Stimulated activated CD8-positive, alpha-beta memory T cell treated with anti-CD3 and anti-CD28 coated beads, Interleukin-12 subunit alpha, Interleukin-12 subunit beta, amount 100 ng/mL, for 24 hours (primary cell): ENCODE results near the gene ZNF212.

Source experiments
- DNase-seq: peaks from one replicate; pipeline ENCODE4 v3.0.0-alpha.2; 2020; ENCODE audit errors: extremely low read depth

Gene ZNF212

DNA sequence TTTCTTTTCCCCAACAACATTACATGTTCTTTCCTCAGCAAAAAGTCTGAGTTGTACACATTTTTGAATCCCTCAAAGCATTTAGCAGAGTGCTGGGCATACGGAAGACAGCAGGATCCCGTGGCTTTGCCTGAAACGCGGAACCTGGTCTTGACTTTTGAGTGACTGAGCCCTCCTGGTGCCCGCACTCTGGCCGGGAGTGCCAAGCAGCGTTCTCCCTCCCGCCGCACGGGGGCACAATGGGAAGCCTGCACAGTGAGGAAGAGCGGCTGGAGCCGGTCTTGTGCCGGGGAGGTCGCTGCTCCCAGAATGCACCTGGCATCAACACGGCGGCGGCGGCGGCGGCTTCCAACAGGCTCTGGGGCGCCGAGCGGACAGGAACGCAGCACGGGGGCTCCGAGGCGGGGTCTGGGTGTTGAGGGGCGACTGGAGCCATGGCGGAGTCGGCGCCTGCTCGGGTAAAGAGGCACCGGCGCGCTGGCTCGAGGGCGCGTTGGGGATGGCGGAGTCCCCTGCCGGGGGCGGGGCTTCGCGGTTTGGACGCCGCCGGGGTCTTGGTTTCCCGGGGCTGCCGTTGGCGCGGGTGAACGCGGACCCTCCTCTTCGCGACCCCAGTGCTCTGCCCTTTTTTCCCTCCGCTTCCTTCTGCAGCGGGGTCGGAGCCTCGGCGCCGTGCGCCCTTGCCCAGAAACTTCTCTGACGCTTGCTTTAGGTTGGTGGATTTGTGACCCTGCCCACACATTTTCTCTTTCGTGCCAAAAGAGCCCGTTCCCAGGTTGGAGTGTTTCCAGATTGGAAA is at the start of gene ZNF212:
Gene ZNF212 (plus strand): TSS at position 307 of the 799 bp plus-strand sequence. CDS start 128 bp downstream, at position 435.
- DNase-seq = peak; percentile 75

DNA sequence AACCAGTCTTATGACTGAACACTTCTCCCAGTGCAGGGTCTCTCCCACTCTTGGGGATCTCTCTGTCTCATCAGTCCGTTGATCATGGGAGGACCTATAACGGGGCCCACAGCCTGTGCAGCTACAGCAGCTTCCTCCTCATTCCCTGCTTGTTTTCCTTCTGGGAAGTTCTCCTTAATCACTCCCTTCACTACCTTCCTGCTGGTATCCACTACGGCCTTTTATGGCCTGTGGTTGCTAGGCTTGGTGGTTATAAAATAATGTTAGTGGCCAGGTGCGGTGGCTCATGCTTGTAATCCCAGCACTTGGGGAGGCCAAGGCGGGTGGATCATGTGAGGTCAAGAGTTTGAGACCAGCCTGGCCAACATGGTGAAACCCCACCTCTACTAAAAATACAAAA is 47.6 kb upstream of the ZNF212 start:
- no peak for DNase-seq

DNA sequence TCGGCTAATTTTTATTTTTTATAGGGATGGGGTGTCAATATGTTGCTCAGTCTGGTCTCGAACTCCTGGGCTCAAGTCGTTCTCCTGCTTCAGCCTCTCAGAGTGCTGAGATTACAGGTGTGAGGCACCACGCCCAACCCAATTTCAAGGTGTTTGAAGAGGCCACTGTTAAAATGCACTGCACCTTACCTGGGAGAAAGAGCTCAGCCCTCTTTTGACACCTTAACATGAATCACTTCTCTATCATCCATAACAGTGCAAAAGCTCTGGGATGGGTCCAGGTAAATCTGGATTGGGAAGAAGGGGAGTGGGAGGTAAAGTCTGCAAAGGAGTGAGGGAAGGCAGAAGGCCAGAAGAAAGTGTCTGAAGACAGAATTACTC is 44.7 kb upstream of the ZNF212 start:
- DNase-seq = no peak

DNA sequence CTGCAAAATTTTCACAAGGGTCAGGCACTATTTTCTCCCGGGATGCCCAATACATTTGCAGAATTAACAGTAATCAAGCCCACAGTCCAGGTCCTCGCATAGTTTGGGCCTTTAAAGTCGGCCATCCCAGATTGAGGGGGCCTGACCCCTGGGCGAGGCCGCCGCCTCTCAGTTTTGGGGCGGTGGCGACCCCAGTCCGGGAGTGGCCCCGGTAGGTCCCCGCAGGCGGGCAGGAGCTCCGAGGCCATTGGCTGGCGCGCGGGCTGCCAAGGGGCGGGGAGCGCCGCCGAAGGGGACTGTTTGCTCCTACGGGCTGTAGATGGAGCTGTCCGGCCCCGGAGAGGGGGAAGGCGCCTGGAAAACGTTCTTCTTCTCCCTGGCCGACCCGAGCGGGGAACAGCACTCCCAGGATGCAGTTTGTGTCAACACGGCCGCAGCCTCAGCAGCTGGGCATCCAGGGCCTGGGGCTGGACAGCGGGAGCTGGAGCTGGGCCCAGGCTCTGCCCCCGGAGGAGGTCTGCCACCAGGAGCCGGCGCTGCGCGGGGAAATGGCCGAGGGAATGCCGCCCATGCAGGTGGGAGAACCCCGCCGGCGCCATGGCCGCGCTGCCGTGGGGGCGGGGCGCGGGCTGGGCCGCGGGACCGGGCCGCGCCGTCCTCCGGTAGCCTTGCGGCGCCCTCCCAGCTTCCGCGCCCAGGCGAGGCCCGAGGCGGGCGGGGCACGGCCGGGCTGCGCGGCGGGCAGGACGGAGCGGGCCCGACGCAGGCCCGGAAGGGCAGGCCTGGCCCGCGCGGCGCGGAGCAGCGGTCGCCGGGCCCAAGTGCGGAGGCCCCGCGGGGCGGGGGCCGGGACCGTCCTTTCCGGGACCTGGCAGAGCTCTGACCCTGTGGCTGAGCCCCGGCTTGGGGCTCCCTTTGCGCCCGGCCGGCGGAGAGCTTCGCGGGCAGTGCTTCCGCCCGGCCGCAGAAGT is 44.0 kb upstream of the ZNF212 start, which contains the start of gene ZNF282:
Gene ZNF282 (plus strand): TSS at position 367 of the 971 bp plus-strand sequence. CDS start 44 bp downstream, at position 411.
- DNase-seq = peak; percentile 50

DNA sequence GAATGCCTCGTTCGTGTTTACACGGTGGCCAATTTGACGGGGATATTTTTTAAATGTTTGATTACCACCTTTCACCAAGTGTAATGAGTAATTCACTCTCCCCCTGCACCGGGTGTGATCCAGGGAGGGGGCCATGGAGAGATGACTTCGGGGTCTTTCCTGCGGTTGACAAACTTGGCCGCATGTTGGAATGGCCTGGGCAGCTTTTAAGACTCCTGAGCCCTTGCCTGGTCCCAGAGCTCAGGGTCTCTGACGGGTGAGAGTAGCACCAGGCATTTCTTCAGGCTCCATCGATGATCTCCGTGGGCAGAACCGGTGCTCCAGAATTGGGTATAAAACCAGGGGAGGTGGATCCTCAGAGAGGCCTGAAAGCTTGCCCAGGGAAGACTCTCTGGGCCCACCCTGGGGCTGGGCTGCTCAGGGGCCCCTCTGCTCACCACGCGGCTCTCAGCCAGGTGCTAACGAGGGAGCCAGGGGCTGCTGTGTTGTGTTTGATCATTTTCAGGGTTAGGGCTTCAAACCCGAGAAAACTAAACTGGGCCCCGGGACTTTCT is 43.2 kb upstream of the ZNF212 start:
- no peak for DNase-seq

DNA sequence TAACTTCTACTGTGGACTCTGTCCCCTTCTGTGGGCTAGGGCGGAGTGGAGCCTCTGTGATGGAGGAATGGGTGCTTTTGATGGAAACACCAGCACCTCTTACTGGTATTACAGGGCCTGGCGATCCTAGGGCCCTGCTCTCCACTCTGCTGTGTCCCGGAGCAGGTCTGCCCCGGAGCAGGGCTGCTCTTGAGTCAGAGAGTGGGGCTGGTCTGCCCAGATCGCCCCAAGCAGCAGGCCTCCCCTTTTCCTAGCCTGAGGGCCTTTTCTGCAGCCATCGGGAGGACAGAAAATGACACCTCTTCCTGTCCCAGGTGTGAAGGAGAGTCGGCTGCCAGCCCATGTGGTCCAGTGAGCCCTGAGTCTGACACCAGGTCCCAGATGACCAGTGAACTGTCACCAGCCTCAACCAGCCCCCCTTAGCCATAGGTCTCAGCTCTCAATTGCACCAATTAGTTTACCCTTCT is 42.7 kb upstream of the ZNF212 start:
- DNase-seq = no peak

DNA sequence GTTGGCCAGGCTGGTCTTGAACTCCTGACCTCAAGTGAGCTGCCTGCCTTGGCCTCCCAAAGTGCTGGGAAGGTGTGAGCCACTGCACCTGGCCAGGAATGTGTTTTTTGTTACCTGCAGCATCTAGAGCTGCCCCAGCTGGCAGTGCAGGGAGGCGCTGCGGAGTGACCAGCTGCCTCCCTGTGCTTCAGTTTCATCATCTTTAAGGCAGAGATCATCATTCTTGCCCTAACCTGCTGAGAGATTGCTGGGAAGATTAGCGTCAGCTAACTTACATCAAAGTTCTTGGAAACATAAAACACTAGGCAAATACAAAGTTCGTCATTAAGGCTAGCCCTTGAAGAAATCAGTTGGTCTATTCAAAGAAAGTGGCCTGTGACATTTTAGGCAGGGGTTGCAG is 41.8 kb upstream of the ZNF212 start:
- DNase-seq = no peak

DNA sequence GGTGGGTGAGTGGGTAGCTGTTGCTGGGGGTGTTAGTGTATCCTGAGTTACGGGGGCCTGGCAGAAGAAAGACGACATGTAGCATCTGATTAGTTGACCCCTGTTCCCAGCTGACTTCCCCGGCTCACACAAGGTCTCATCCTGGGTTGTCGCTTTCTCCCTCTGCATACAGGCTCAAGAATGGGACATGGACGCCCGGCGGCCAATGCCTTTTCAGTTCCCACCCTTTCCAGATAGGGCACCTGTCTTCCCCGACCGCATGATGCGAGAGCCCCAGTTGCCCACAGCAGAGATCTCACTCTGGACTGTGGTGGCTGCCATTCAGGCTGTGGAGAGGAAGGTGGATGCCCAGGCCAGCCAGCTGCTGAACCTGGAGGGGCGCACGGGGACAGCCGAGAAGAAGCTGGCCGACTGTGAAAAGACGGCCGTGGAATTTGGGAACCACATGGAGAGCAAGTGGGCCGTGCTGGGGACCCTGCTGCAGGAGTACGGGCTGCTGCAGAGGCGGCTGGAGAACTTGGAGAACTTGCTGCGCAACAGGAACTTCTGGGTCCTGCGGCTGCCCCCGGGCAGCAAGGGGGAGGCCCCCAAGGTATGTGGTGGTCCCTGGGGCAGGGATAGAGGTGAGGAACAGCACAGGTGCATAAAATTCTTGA is 41.2 kb upstream of the ZNF212 start:
- DNase-seq = no peak

DNA sequence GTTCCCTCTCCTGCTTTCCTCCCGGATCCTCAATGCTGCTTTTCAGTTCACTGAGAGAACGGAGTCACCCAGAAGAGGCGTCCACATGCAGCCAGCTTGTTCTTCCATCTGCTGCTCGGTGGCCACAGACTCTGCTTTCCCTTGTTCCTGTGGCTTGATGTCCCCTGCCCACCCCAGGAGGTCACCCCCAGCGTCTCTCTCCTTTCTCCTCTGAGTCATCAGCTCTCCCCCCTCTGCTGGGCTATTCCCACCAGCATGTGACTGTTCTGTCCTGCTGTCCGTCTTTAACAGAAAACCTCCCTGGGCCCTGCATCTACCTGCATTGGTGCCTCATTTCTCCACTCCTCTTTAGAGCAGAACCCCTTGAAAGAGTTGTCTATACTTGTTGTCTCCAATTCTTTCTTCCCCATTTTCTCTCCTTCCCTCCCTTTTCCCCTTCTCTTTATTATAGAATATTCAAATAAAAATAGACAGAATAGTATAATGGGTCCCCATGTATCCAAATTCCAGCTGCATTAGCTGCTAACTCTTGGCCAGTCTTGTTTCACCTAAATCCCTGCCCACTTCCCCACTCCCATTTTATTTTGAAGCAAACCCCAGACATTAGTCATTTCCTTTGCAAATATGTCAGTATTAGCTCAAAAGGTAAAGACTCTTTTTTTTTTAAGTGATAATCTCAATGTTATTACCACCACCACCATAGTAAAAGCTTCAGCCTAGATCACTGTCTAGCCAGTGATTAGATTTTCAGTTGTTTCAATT is 40.0 kb upstream of the ZNF212 start:
- no peak for DNase-seq

DNA sequence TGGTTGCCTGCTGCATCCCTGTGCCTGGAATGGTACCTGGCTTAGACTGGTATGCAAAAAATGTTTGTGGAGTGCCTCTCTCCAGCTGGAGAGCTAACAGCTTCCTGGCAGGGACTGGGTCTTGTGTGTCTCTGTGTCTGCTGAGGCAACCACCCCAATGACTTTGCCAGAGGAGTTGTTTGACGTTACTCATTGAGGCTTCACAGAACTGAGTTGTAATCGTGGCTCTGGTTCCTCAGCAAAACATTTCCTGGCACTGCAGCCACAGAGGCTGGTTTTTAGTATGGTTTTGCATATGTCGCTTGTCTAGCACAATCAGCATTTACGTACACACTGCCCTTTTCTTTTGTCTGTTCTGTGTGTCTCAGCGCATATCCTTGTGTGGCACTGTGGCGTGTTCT is 36.6 kb upstream of the ZNF212 start:
- no peak for DNase-seq

DNA sequence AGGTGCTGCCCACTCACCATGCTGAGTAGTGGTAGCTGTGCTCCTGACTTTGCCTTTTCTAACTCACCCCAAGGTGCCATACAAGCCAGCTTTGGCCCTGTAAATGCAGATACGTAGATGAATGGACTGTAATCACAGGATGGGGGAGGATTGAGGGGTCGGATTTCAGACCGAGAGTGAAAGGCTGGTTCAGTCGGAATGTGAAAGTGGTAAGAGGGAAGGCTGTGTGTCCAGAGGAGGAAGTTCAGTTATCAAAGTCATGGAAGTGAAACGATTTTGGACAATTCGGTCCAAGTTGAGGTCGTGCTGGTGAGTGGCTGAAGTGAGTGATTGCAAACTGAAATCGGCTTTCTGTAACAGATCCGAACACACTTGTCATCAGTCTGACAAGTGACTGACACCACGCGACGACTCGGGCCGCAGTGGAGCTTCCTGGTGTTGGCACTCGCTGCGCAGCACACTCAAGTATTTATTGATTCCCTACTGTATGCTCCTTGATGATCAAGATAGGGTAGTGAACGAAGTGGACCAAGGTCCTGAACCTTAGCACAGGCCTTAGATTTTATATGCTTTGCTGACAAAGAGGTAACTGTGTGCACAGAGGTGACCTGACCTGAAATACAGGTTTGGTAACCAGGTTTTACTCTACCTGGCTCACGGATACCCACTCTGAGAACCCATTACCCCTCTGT is 33.6 kb upstream of the ZNF212 start:
- no peak for DNase-seq

DNA sequence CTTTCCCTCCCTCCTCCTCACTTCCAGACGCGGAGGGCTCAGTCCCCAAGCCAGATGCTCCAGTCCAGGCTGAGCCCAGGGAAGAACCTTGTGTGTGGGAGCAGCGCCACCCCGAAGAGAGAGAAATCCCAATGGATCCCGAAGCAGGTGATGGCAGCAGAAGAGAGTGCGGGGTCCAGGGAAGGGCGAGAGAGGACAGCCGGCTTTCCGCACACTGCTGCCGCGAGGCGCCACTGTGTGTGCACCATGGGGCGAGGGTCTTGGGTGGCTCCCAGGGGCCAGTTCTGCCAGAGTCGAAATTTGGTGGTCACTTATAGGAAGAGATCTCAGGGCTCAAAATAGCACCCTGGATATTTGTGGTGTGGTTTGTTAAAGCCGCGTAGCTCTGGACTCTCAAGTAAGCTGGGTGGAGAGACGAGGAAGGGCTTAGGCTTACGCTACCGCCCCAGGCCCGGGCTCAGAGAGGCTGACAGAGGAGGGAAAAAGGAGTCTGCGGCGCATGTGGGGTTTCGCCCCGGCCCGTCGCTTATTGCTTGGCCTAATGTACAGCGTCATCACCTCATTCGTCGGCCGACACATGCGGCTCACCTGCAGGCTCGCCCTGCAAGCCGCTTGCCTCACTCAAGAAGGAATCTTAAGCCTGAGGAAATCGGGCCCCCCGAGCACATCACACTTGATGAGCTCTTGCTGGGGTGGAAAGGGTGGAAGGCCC is 32.0 kb upstream of the ZNF212 start:
- no peak for DNase-seq

DNA sequence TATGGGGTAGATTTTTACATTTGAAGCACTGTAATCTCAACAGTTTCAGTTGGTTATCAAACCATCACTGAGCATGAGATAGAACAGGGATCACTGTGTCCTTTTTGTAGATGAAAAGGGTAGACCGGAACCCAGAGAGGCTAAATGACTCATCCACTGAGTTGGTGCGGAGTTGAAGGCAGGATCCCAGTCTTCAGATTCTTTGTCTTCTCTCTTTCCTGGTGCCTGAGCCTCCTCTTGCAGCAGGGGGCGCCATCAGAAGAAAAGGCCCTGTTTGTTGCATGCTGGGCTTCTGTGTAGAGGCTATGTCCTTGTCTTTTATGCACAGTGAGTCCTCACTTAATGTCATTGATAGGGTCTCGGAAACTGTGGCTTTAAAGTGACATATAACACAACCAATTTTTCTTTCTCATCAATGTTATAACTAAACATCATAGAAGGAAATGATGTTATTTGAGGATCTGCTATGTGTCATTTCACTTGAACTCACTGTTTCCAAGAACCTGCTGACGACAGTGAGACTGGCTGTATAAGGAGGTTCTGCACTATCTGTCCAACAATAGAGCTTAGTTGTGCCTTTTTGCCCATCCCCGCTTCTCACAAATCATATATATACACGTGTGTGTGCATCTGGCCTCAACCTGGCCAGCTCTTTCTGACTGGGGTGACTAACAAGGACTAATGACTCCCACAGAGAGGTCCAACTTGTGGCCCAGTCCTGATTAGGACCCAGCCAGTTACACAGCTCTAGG is 29.8 kb upstream of the ZNF212 start:
- peak; percentile 47 for DNase-seq

DNA sequence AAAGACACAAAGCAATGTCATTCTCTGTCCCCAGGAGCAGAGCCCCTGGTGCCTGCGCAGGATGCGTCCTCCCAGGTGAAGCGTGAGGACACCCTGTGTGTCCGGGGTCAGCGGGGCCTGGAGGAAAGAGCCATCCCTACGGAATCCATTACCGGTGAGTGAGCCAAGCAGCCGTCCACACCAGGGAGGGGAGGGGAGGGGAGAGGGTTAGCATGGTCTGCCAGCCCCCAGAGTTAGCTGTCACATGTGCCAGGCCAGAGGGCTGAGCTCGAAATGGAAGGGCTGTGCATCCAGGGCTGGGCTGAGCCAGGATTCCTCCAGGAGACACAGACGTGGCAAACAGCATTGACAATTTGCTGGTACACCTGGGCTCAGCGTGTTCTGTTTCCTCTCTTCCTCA is 28.9 kb upstream of the ZNF212 start:
- no peak for DNase-seq

DNA sequence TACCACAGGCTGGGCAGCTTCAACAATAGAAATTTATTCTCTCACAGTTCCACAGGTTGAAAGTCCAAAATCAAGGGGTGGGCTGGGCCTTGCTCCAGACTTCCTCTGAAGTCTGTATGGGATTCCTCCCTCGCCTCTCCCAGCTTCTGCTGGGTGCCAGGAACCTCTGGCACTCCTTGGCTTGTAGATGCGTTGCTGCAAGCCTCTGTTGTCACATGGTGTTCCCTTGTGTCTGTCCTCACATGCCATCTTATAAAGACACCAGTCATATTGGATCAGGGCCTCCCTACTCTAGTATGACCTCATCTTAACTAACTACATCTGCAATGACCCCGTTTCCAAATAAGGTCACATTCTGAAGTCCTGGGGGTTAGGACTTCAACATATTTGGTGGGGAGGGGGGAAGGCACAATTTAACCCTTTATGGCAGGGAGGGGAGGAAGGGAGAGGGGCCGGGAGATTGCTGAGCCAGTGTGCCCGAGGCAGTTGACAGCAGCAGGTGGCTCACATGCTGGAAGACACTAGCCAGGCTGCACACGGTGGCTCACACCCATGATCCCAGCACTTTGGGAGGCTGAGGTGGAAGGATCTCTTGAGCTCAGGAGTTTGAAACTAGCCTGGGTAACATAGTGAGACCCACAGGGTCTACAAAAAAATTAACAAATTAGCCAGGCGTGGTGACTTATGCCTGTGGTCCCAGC is 25.3 kb upstream of the ZNF212 start:
- DNase-seq = no peak

DNA sequence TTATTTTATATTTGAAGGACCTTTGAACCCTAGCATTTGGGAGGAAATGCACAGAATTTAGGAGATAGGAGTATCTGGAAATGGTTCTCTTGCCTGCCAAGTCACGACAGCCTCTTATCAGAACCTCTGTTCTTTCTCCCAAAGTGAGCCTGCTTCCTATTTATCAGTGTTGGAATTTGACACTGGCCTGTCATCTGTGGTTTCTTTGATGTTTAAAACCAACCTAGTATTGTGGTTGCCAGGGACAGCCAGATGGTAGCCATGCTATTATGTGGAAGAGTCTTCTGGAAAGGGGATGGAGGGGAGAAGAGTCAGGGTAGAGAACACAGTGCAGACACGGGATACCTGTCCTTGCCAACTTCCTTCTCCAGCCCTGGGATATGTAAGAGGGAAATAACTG is 23.0 kb upstream of the ZNF212 start:
- DNase-seq = no peak

DNA sequence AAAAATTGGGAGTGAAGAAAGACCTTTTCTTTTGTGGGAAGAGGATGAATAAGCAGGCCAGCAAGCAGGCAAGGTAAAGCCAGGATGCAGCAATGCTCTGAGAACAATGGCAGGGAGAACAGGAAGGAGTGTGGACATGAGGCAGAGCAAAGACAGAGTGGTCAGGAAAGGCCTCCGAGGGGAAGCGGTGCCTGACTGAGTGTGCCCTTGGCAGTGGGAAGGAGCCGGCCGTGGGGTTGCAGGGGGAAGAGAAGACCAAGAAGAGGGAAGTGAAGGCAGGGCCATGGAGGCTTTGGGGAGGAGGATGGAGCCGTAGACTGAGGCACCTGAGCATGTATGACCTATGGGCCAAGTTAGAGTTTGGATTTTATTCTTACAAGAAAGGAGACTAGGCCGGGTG is 21.9 kb upstream of the ZNF212 start:
- no peak for DNase-seq
